RWPE2 (cell line): ENCODE measurements around the gene SSBP3.

Experiments used
- ATAC-seq: fragments of 200-7000 bp; cut with Tn5 transposase; 3 replicates; pipeline ENCODE4 v1.9.1; 2021; ENCODE audit warnings: low read depth
- DNase-seq: peaks from one replicate; pipeline ENCODE4 v3.0.0-alpha.2; 2020; ENCODE audit warnings: low spot score
- H3K27ac ChIP-seq: fragments of 450-650 bp; 2 replicates; pipeline ENCODE4 v1.5.1; 2017; ENCODE audit warnings: mild to moderate bottlenecking; ENCODE audit not compliant: poor library complexity, severe bottlenecking
- H3K27me3 ChIP-seq: fragments of 250-450 bp; sonication (Bioruptor Pico); 2 replicates; pipeline ENCODE4 v1.5.1; 2021; ENCODE audit warnings: mild to moderate bottlenecking, moderate library complexity; ENCODE audit not compliant: insufficient read depth, poor library complexity, severe bottlenecking
- H3K36me3 ChIP-seq: fragments of 250-450 bp; sonication (Bioruptor Pico); 2 replicates; pipeline ENCODE4 v1.5.1; 2020; ENCODE audit warnings: low read depth, mild to moderate bottlenecking, moderate library complexity
- H3K4me1 ChIP-seq: fragments of 250-450 bp; sonication (Bioruptor Pico); 2 replicates; pipeline ENCODE4 v1.5.1; 2021; ENCODE audit warnings: mild to moderate bottlenecking, moderate library complexity; ENCODE audit not compliant: insufficient read depth, poor library complexity, severe bottlenecking
- H3K4me3 ChIP-seq: fragments of 250-450 bp; sonication (Bioruptor Pico); 2 replicates; pipeline ENCODE4 v1.5.1; 2021; ENCODE audit warnings: mild to moderate bottlenecking, moderate library complexity; ENCODE audit not compliant: severe bottlenecking
- H3K9me3 ChIP-seq: fragments of 250-450 bp; sonication (Bioruptor Pico); 2 replicates; pipeline ENCODE4 v1.5.1; 2021; ENCODE audit warnings: mild to moderate bottlenecking, moderate library complexity; ENCODE audit not compliant: severe bottlenecking
- CTCF ChIP-seq: fragments of 450-650 bp; IDR thresholded peaks from one replicate; pipeline ENCODE4 v1.5.1; 2017; ENCODE audit warnings: mild to moderate bottlenecking, moderate library complexity; ENCODE audit not compliant: poor library complexity, severe bottlenecking

Gene SSBP3

DNA sequence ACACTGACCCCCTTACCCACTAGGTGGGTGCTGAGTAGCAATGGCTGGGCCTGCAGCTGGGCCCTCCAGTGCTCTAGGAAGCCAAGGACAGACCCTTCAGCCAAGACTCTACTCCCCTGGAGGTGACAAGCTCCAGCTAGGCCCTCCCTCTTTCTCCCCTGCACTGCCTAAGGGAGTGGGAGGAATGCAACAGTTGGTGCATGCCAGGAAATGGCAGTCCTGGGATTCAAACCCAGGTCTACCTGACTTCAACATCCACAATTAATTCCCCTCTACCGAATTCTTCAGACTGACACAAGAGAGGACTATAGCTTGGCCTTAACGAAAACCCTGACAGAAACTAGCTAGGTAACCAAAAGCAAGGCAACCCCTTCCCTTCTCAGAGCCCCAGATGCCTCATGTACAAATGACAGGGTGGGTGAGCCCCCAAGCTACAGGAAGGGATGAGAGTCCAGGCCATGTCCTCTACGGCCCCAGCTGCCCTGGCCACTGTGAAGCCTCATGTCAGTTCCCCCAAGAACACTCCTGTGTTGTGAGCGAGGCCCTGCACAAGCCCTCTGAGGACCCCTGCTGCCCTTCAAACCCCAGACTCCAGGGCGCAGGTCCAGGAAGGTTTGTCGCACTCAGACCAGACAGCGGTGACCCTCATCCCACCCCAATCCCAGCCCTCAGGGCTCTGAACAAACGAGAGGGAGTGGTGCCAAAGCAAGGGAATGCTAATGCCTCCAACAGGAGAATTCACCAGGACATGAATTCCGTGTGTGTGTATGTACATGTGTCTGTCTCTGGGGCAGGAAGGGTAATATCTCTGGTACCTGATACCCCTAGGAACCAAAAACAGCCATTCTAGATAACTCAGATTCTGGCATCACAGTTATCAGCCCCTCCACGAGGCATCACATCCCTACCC lies 113.9 kb downstream of the SSBP3 start:
- no peaks in the 10 kb centered on the region for H3K9me3 ChIP-seq

GRCh38 chr1:54291276-54292001 lies 114.8 kb downstream of the SSBP3 start:
- Histone ChIP-seq H3K4me1 (peaks cover 10% of the 10 kb centered on the region), H3K36me3 (no peaks in the 10 kb centered on the region), H3K27ac (no peak overlapping the region), H3K9me3 (no peaks in the 10 kb centered on the region), H3K4me3 (no peak overlapping the region), H3K27me3 (no peaks in the 10 kb centered on the region)
- no peak for DNase-seq
- TF ChIP-seq CTCF: no peak
- ATAC-seq: no peak

More for the DNA sequence above, 113.9 kb downstream of the SSBP3 start:
- no peak for ATAC-seq
- no peak overlapping the region for H3K4me3 ChIP-seq
- DNase-seq: no peak
- TF ChIP-seq CTCF: no peak
- H3K27me3 ChIP-seq: no peaks in the 10 kb centered on the region
- peaks cover 6% of the 10 kb centered on the region for H3K4me1 ChIP-seq
- H3K27ac ChIP-seq: no peak overlapping the region
- H3K36me3 ChIP-seq: no peaks in the 10 kb centered on the region

DNA sequence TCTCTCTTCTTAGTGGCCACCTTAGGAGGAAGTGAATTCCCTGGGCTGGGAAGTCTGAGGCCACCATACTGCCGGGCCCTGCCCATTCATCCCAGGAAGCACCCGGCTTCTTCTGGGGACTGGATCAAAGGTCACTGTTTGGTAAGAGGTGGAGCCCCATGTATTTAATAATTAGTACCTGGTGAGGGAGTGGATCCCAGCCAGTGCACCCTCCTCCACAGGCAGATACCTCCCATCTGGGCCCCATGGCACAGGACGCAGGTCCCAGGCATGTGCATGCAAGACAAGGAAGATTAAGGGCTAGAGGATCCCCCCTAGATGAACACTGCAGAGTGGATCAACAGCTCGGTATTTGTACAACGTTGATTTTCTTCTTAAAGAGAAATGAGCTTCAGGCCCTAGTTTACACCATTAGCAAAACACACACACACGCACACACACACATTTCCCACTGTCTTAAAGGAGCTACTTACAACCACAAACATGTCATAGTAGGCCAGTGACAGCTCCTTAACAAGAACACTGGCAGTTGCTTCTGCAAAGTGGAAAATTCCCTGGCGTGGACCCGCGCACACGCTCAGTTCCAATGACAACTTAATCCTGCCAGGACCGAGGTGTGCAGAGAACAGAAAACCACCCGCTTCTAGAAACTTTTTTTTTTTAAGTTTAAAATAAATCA lies 115.5 kb downstream of the SSBP3 start:
- H3K4me3 ChIP-seq: no peak overlapping the region
- H3K27me3 ChIP-seq: no peaks in the 10 kb centered on the region
- no peaks in the 10 kb centered on the region for H3K9me3 ChIP-seq
- H3K4me1 ChIP-seq: peaks cover 10% of the 10 kb centered on the region
- ATAC-seq (no peak), DNase-seq (no peak)
- no peak overlapping the region for H3K27ac ChIP-seq
- no peak for TF ChIP-seq CTCF
- H3K36me3 ChIP-seq: no peaks in the 10 kb centered on the region

DNA sequence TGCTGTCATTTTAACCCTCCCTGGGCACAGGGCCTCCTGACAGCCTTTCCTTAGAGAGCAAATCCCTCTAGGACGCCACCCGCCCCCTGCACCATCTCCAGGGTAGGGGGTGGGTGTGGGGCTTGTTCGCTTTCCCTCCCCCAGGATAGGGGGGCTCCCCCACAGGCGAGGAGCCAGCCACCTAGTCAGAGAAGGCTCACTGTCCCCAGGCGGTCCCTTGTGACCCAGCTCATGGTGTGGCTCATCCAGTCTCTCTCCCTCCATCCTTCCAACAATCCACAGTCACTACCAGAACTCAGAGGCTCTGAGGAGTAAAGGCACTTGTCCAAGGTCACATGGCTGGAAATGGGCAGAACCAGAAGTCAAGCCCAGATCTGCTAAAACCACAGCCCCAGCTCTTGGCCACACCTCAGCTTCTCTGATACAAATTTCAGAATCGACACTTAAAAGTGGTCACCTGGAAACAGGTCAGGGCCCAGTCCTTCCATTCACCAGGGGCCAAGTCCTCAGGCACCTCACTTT lies 116.4 kb downstream of the SSBP3 start:
- Histone ChIP-seq H3K27ac (no peak overlapping the region), H3K9me3 (no peaks in the 10 kb centered on the region), H3K4me1 (peaks cover 10% of the 10 kb centered on the region), H3K4me3 (no peak overlapping the region), H3K36me3 (no peaks in the 10 kb centered on the region), H3K27me3 (no peaks in the 10 kb centered on the region)
- ATAC-seq: no peak
- no peak for TF ChIP-seq CTCF
- DNase-seq: no peak
